HG02759 (cell line): ENCODE measurements around the gene UBE2K.
"Not testable (repeated sequence)": the region's sequence is repeated elsewhere in the genome, so short reads cannot be mapped to it uniquely, and the experiment has no call there.

Experiments used
- ATAC-seq: cut with Tn5 transposase; IDR thresholded peaks from one replicate; pipeline ENCODE4 v1.9.1; 2021; ENCODE audit warnings: mild to moderate bottlenecking, moderate library complexity; ENCODE audit not compliant: unreplicated experiment

Gene UBE2K

GRCh38 chr4:39721273-39721672 lies 23.3 kb downstream of the UBE2K start:
- ATAC-seq = not testable (repeated sequence)

GRCh38 chr4:39721788-39722187 lies 23.9 kb downstream of the UBE2K start:
- ATAC-seq = no peak

- no peak for ATAC-seq
Observed at GRCh38 chr4:39729557-39729956, 31.6 kb downstream of the UBE2K start.

GRCh38 chr4:39730072-39730471 lies 32.1 kb downstream of the UBE2K start:
- ATAC-seq = no peak

GRCh38 chr4:39731908-39732307 lies 34.0 kb downstream of the UBE2K start:
- ATAC-seq = no peak

GRCh38 chr4:39732728-39733127 lies 34.8 kb downstream of the UBE2K start:
- ATAC-seq = no peak

GRCh38 chr4:39739591-39739990 lies 41.7 kb downstream of the UBE2K start:
- ATAC-seq = not testable (repeated sequence)

GRCh38 chr4:39741401-39741800 lies 43.5 kb downstream of the UBE2K start:
- ATAC-seq = no peak

- ATAC-seq = no peak
Observed at GRCh38 chr4:39745920-39746319, 48.0 kb downstream of the UBE2K start.

GRCh38 chr4:39750216-39750615 lies 52.3 kb downstream of the UBE2K start:
- no peak for ATAC-seq

GRCh38 chr4:39754309-39754708 lies 56.4 kb downstream of the UBE2K start:
- no peak for ATAC-seq

GRCh38 chr4:39756159-39756558 lies 58.2 kb downstream of the UBE2K start:
- ATAC-seq = no peak

- ATAC-seq = no peak
Observed at GRCh38 chr4:39758176-39758575, 60.2 kb downstream of the UBE2K start.

GRCh38 chr4:39759569-39759968 lies 61.6 kb downstream of the UBE2K start:
- ATAC-seq = no peak

GRCh38 chr4:39761005-39761667 lies 63.2 kb downstream of the UBE2K start:
- no peak for ATAC-seq

GRCh38 chr4:39763714-39764572 lies 66.0 kb downstream of the UBE2K start:
- peak; percentile 75 for ATAC-seq

GRCh38 chr4:39770005-39770404 lies 72.1 kb downstream of the UBE2K start:
- no peak for ATAC-seq

GRCh38 chr4:39770471-39770870 lies 72.5 kb downstream of the UBE2K start:
- ATAC-seq = no peak

GRCh38 chr4:39770969-39771724 lies 73.2 kb downstream of the UBE2K start:
- no peak for ATAC-seq

GRCh38 chr4:39781988-39782387 lies 84.1 kb downstream of the UBE2K start:
- not testable (repeated sequence) for ATAC-seq

GRCh38 chr4:39785083-39785482 lies 87.1 kb downstream of the UBE2K start:
- no peak for ATAC-seq

GRCh38 chr4:39786838-39787237 lies 88.9 kb downstream of the UBE2K start:
- no peak for ATAC-seq
